Body of pancreas (tissue), 4 donors: Measurements from ENCODE around the gene STK39.

Experiments used
- POLR2A ChIP-seq, 3 donors: fragments of 450-650 bp; IDR thresholded peaks; one replicate each; pipeline ENCODE4 v1.6.1; 2016; ENCODE audit warnings: antibody characterized with exemption in 3 of 3, mild to moderate bottlenecking in 2 of 3
- TF ChIP-seq, protein P1 (sequence below), 7 experiments: fragments of 450-650 bp in 4 of 7; fragments of 200-600 bp in 3 of 7; sonication (generic) in 3 of 7; IDR thresholded peaks; one replicate each; pipeline ENCODE4 v1.5.1; 2016 to 2019; ENCODE audit warnings: antibody characterized with exemption in 7 of 7

DNA sequence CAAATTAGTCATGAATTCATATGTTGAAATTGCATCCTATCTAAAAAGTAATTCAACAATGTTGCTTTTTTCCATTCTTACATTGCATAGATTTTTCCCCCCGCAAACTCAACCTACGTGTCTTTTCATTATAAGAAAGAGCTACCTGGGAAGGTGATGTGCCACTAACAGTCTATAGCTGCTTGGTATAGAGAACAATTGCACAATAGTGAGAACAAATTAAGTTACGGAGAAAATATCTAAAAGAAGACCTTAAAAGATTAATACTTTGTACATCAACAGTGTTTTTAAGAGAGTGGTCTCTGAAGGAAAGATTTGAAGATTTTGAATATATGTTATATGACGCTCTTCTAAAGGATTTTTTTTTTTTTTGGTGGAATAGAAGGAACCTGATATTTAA lies 111.8 kb downstream of the STK39 start:
- TF ChIP-seq, protein P1, sequence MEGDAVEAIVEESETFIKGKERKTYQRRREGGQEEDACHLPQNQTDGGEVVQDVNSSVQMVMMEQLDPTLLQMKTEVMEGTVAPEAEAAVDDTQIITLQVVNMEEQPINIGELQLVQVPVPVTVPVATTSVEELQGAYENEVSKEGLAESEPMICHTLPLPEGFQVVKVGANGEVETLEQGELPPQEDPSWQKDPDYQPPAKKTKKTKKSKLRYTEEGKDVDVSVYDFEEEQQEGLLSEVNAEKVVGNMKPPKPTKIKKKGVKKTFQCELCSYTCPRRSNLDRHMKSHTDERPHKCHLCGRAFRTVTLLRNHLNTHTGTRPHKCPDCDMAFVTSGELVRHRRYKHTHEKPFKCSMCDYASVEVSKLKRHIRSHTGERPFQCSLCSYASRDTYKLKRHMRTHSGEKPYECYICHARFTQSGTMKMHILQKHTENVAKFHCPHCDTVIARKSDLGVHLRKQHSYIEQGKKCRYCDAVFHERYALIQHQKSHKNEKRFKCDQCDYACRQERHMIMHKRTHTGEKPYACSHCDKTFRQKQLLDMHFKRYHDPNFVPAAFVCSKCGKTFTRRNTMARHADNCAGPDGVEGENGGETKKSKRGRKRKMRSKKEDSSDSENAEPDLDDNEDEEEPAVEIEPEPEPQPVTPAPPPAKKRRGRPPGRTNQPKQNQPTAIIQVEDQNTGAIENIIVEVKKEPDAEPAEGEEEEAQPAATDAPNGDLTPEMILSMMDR (IDR thresholded peaks at IDR 0.05): no peak
- TF ChIP-seq POLR2A (IDR thresholded peaks at IDR 0.05): no peak
